ENCODE measurements around the gene PTPRN2. TPM values are rescaled to one million over a fixed set of nuclear protein-coding genes. Genes with fewer than 3 reads are reported as not detected.

Gene PTPRN2
- total and polyA plus RNA-seq, 9 of the 15 experiments (the other 6 are each of a cell fraction or from before 2014, with no cell fraction given), result not detected

DNA sequence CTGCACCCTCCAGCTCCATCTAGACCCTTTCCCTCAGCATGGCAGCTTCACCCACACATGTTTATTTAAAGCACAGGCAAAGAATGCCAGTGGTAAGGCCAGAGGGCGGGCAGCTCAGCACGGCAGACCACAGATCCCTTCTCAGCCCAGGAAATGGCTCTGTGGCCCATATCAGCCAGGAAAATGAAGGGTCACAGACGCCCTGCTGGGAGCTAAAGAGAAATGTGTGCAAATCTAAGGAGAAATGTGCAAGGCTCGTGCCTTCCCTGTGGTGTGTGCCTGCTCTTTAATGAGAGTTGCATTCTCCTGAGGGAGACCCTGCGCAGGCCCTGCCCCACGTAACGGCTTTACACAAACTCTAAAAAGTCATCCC lies 23.0 kb downstream of the PTPRN2 start:
- FAIRE-seq, result no peak
- Histone ChIP-seq H3K27ac (ENCODE audit: extremely low read depth, low read depth, low read length) (no peak overlapping the region), H3K9me1 (ENCODE audit: control insufficient read depth, insufficient read depth, low read length) (no peaks in the 10 kb centered on the region), H3K9me3 (replicated peaks; ENCODE audit: control insufficient read depth, insufficient read depth, low read depth, low read length) (no peaks in the 10 kb centered on the region), H4K20me1 (replicated peaks; ENCODE audit: control insufficient read depth, insufficient read depth, low read length) (no peaks in the 10 kb centered on the region; the same call in 1 of the 2 replicates), H3K9ac (ENCODE audit: insufficient read depth in 1 of 2, low read depth in 2 of 2, low read length in 2 of 2) (no peak overlapping the region), H2AFZ (ENCODE audit: low read depth, low read length) (no peak overlapping the region), H3K4me1 (replicated peaks in 1 of 2; ENCODE audit: control insufficient read depth in 2 of 2, insufficient read depth in 2 of 2, low read length in 2 of 2) (peaks cover 0 to 5% of the 10 kb centered on the region in 2 experiments; a peak in 1 of 5 replicates), H3K36me3 (ENCODE audit: control insufficient read depth, insufficient read depth, low read length) (no peaks in the 10 kb centered on the region), H3K4me3 (no peak overlapping the region), H3K4me2 (ENCODE audit: insufficient read depth, low read length) (no peak overlapping the region), H3K27me3 (ENCODE audit: control insufficient read depth in 2 of 2, insufficient read depth in 2 of 2, low read length in 2 of 2) (peaks cover 66 to 79% of the 10 kb centered on the region in 2 experiments), H3K79me2 (ENCODE audit: control insufficient read depth, insufficient read depth, low read length) (no peaks in the 10 kb centered on the region)
- CTCF ChIA-PET (ENCODE audit: low intra/inter-chr PET ratio), result no interaction called here
- ATAC-seq, result no peak
- POLR2A ChIA-PET, result no interaction called here
- in situ Hi-C loops (cut with MboI) (no loop called here), intact Hi-C loops (cut with micrococcal nuclease) (loop anchor here (5.0 kb wide), 1 partner anchor 1097 kb away; no protein-coding TSS in a partner anchor)
- TF ChIP-seq MCM7 (IDR thresholded peaks at IDR 0.05), result no peak
- no peak for TF ChIP-seq TAF9B (IDR thresholded peaks at IDR 0.05; ENCODE audit: partially characterized antibody)
- TF ChIP-seq POLR2AphosphoS2 (IDR thresholded peaks at IDR 0.05; ENCODE audit: low read length), result no peak
- TF ChIP-seq CHD7 (IDR thresholded peaks at IDR 0.05; ENCODE audit: low read depth, low read length), result no peak
- TF ChIP-seq, protein P1, sequence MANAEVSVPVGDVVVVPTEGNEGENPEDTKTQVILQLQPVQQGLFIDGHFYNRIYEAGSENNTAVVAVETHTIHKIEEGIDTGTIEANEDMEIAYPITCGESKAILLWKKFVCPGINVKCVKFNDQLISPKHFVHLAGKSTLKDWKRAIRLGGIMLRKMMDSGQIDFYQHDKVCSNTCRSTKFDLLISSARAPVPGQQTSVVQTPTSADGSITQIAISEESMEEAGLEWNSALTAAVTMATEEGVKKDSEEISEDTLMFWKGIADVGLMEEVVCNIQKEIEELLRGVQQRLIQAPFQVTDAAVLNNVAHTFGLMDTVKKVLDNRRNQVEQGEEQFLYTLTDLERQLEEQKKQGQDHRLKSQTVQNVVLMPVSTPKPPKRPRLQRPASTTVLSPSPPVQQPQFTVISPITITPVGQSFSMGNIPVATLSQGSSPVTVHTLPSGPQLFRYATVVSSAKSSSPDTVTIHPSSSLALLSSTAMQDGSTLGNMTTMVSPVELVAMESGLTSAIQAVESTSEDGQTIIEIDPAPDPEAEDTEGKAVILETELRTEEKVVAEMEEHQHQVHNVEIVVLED (CRISPR knock-in tag; IDR thresholded peaks at IDR 0.05), result no peak
- TF ChIP-seq TCF15 (CRISPR knock-in tag; IDR thresholded peaks at IDR 0.05), result no peak
- TF ChIP-seq HNRNPLL (IDR thresholded peaks at IDR 0.05; ENCODE audit: low read depth, low read length, poor library complexity, severe bottlenecking), result no peak
- TF ChIP-seq KAT2B (IDR thresholded peaks at IDR 0.05; ENCODE audit: low read depth, low read length), result no peak
- no peak for DNase-seq (ENCODE audit: extremely low read depth in 1 of 4, low spot score in 3 of 4)
- no TSS peak for BruUV-seq (replicated peaks)
- 0% methylated on average over 7 of the region's 7 CpGs for WGBS (ENCODE audit: insufficient coverage, low coverage, missing lambda C conversion rate)
